HL-60/S4 treated with phorbol 12-myristate 13-acetate at 8.2 ng/mL for 4 days and 3 days (cell line): ENCODE results near the gene SOST.
"Not testable (repeated sequence)": the region's sequence is repeated elsewhere in the genome, so short reads cannot be mapped to it uniquely, and the experiment has no call there.

Experiments
- in situ Hi-C: fragments of 300-500 bp; cut with MboI; formaldehyde crosslinking; loops from 2 replicates; pipeline ENCODE4 v1.15.0; 2022; ENCODE audit warnings: low sequenced_read_pairs

The SOST gene

DNA sequence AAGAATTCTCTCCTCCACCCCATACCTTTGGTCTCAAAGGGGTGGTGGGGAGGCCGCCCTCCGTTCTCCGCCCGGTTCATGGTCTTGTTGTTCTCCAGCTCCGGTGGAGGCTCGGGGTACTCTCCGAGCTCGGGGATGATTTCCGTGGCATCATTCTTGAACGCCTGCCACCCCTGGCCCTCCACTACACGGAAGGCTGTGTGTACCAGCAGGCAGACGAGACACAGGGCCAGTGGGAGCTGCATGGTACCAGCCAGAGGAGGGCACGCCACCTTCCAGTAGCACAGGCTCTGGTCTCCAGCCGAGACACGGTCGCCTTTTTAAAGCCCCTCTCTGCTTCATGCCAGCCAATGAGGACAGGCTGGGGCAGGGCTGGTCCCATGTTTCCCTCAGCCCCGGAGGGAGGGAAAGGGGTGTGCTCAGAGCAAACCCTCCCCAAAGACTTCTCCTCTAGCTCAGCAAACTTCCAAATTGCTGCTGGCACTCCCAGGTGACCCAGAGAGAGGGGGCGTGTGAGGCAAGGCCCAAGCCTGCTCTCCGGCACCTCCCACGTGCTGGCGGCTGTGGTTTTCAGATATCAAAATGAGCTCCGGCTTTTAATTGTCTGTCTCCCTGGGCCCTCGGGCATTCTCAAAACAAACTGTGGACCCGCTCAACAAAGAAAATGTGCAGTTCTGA lies at the start of gene SOST:
Gene SOST (minus strand): TSS at position 295 of the 678 bp plus-strand sequence. CDS start 50 bp downstream, at position 245.
- in situ Hi-C loops: no loop called here

GRCh38 chr17:43808076-43808475 lies 49.5 kb upstream of the SOST start:
- in situ Hi-C loops: no loop called here

- in situ Hi-C loops: no loop called here
Measured at GRCh38 chr17:43805117-43805516, 46.5 kb upstream of the SOST start.

DNA sequence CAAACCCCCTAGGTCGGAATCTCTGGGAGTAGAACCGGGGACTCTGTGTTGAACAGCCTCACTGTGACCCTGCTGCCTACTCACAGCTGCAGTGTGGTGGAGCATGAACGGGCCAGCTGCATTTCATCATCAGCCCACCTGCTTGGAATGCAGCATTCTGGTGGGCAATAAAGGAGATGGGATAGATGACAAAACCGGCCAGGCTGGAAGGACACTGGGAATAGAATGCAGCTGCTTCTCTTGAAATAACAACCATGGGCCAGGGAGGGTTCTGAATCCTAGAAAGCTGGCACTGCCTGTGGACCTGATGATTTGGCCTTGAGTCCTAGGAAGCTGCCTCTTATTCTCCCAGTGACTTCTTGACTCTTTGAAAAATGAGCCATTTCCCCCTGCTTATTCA lies 45.2 kb upstream of the SOST start:
- in situ Hi-C loops: no loop called here

DNA sequence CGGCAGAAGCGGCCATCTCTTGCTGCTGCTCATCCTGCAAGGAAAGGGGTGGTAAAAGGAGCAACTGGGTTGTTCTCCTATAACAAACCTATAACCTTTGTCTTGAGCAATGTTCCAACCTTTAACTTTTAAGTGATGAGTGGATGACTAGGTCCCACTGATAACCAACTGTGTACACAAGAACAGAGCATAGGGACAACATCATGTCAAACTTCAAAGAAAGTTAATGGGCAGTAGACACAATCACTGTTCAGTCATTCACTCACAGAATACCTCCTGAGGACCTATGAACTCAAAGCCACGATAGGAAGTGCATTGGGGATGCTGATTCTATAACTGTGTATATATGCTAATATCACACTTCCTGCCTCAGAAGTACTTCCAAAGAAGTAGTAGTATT lies 43.3 kb upstream of the SOST start:
- in situ Hi-C loops: no loop called here

GRCh38 chr17:43800736-43801135 lies 42.1 kb upstream of the SOST start:
- in situ Hi-C loops: no loop called here

DNA sequence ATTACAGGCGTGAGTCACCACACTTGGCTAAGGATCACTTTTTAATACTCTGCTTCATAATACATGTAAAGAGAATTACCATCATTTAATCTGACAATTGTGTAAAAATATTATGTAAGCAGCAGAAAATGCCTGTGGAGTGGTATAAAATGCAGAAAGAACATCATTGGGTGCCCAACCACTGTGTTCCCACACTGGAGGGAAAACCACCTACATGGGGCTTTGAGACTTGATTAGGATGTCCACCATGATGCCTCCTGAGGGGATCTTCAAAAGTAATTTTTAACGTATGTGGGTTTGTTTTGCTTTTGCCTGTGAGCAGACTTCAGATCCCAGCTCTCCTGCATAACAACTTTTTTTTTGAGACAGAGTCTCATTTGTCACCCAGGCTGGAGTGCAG lies 40.5 kb upstream of the SOST start:
- in situ Hi-C loops: no loop called here

DNA sequence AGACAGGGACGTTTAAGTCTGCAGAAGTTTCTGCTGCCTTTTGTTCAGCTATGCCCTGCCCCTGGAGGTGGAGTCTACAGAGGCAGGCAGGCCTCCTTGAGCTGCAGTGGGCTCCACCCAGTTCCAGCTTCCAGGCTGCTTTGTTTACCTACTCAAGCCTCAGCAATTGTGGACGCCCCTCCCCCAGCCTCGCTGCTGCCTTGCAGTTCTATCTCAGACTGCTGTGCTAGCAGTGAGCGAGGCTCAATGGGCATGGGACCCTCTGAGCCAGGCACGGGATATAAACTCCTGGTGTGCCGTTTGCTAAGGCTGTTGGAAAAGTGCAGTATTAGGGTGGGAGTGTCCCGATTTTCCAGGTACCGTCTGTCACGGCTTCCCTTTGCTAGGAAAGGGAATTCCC lies 39.4 kb upstream of the SOST start:
- in situ Hi-C loops: not testable (repeated sequence)

- in situ Hi-C loops: not testable (repeated sequence)
Measured at GRCh38 chr17:43792668-43793067, 34.1 kb upstream of the SOST start.

- in situ Hi-C loops: no loop called here
Measured at GRCh38 chr17:43791589-43791988, 33.0 kb upstream of the SOST start.

DNA sequence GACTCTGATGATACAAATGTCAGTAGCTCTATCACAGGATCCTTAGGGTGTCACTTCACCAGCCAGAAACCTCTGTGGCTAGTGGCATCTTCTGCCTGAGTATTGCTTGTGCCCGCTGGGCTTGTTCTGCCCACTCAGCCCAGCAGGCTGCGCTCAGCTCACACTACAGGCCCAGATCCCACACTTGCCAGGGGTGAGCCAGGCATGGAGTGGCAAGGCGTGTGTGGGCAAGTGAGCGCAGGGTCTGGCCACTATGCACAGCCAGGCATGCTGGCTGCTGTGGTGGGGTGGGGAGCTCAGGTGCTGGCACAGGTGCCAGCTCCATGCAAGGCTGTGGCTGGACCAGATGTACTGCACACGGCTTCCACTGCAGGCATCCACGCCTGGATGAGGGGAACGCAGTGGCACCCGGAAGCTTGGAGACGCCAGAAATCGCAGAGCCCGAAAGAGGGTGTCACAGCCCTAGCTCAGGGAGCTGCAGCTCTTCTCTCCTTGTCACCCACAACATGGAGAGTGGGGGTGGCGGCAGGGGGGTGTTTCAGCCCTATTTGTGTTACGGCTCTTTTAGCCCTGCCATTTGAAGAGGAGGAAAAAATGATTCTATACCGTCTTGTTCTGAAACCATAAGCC lies 31.8 kb upstream of the SOST start:
- in situ Hi-C loops: no loop called here

DNA sequence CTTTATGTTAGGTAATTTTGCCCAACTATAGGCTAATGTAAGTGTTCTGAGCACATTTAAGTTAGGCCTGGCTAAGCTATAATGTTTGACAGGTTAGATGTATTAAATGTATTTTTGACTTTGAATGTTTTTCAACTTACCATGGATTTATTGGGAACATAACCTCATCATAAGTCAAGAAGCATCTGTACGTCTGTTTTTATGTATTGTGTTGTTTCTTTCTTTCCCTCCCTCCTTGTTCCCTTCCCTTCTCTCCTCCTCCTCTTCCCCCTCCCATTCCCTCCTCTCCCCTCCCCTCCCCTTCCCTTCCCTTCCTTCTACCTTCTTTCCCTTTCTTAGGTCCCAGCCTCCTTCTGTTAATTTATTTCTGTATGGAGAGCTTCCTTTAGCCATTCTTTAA lies 30.9 kb upstream of the SOST start:
- in situ Hi-C loops: no loop called here

DNA sequence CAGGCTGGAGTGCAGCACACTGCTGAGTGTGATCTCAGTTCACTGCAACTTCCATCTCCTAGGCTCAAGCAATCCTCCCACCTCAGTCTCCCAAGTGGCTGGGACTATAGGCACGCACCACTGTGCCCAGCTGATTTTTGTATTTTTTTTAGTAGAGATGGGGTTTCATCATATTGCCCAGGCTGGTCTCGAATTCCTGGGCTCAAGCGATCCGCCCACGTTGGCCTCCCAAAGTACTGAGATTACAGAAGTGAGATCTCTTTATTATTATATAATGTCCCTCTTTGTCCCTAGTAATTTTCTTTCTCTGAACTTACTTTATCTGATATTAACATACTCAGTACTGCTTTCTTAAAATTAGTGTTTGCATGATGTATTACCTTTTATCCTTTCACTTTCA lies 29.9 kb upstream of the SOST start:
- in situ Hi-C loops: no loop called here

- in situ Hi-C loops: no loop called here
Measured at GRCh38 chr17:43787728-43788127, 29.1 kb upstream of the SOST start.

GRCh38 chr17:43784628-43785101 lies 26.1 kb upstream of the SOST start:
- in situ Hi-C loops: no loop called here

DNA sequence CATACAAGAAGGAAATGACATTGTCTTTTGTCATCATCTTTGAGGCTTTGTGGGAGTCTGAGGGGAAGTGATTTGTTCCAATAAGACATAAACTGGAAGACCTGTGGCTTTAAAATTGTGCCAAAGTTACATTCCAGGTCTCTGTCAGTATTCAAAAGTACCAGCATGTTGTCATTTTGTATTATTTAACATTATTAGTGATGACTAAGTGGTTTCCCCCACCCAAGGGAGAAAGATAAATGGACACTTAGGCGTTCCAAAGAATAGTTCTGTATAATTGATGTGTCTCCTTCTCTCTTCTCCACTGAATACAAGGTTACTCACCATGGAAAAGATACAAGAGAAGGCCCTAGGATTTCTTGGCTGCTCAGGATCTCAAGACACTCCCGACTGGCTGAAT lies 25.5 kb upstream of the SOST start:
- in situ Hi-C loops: no loop called here

DNA sequence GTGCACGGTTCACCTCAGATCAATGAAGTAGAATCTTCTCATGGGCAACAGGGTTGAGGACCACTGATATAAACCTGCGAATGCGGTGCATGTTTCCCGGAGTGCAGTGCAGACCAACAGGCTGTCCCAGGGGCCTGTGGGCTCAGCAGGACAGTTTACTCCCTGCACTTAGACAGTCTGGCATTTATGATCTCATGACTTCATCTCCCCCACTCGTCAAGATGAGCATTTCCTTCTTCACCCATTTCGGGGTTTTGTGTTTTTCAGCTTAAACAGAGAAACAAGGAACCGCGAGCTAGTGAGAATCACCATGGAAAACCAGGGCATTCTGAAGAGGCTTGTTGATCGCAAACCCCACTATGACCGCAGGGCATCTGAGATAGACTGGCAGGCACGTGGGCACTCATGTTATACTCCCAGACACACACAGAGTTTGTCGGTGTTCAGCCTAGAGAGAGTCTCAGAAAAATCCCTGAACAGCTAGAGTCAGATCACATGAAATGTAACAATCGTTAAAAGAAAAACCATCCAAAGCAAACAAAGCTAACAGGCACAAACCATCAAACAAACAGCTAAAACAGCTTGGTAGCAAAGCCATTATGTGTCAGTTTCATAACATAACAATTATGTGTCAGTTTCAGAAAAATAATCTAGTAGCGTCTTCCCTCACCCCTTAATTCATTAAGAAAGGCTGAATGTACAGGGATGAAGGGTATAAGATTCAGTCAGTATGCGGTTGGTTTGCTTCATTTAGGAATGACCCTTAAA lies 24.5 kb upstream of the SOST start:
- in situ Hi-C loops: no loop called here

DNA sequence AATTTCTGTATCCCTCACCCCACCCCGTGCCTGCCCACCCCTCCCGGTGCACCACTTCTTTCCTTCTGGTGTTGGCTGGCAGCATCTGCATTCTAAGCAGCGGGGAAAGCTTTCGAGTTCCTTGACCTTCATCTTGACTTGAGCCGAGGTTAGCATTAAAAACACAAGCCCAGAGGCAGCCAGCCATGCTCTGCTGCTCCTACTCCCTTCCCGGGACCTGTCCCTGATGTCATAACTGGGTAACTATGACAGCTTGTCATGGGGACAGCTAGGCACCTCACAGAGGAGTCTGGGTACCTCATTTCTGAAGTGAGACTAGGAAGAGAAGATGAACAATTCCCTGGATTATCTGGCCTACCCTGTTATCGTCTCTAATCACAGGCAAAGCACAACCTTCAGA lies 21.5 kb upstream of the SOST start, which contains the start of gene CFAP97D1:
Gene CFAP97D1 (plus strand): TSS at position 301 of the 400 bp plus-strand sequence. CDS start 28 bp downstream, at position 329.
- in situ Hi-C loops: no loop called here

- in situ Hi-C loops: no loop called here
Measured at GRCh38 chr17:43779145-43780125, 20.8 kb upstream of the SOST start.

GRCh38 chr17:43778337-43779144 lies 19.9 kb upstream of the SOST start, which contains the start of gene DUSP3:
Gene DUSP3 (minus strand): TSS chr17:43778977. CDS start chr17:43778924, 53 bp downstream.
- in situ Hi-C loops: no loop called here
